ENCODE data around the gene TRPV6.

- no peak for TF ChIP-seq EZH2phosphoT487 (IDR thresholded peaks at IDR 0.05; ENCODE audit: insufficient read depth, low read depth)
- TF ChIP-seq EZH2 (IDR thresholded peaks at IDR 0.05; ENCODE audit: insufficient read depth, poor library complexity, severe bottlenecking), result no peak
Observed at GRCh38 chr7:142913051-142913450, 27.5 kb upstream of the TRPV6 start.

Data from GM23248 (cell line).